GM18505 (cell line): Measurements from ENCODE around the gene DCAF12.
A peak's percentile ranks its signal among the peaks of the same experiment; 100 is the strongest.

ENCODE experiments used
- ATAC-seq: cut with Tn5 transposase; IDR thresholded peaks from one replicate; pipeline ENCODE4 v1.9.1; 2021; ENCODE audit not compliant: unreplicated experiment
- POLR2A ChIP-seq: IDR thresholded peaks from 4 replicates; pipeline ENCODE4 v1.6.1; 2011; ENCODE audit warnings: borderline replicate concordance; ENCODE audit not compliant: insufficient read depth, insufficient read length; ENCODE audit errors: extremely low read depth

Gene DCAF12

GRCh38 chr9:34097865-34098264, 28.6 kb downstream of the DCAF12 start:
- ATAC-seq, result peak; percentile 77
- no peak for TF ChIP-seq POLR2A

GRCh38 chr9:34096751-34097150, 29.7 kb downstream of the DCAF12 start:
- TF ChIP-seq POLR2A, result no peak
- no peak for ATAC-seq

GRCh38 chr9:34093578-34093977, 32.9 kb downstream of the DCAF12 start:
- ATAC-seq, result no peak
- TF ChIP-seq POLR2A, result no peak

GRCh38 chr9:34089311-34089710, 37.2 kb downstream of the DCAF12 start:
- no peak for ATAC-seq
- TF ChIP-seq POLR2A, result no peak

GRCh38 chr9:34087370-34087769, 39.1 kb downstream of the DCAF12 start:
- TF ChIP-seq POLR2A, result no peak
- no peak for ATAC-seq

GRCh38 chr9:34086864-34087263, 39.6 kb downstream of the DCAF12 start:
- no peak for ATAC-seq
- TF ChIP-seq POLR2A, result no peak

- TF ChIP-seq POLR2A, result no peak
- ATAC-seq, result no peak
Measured at GRCh38 chr9:34085581-34086500, 40.7 kb downstream of the DCAF12 start.

GRCh38 chr9:34084562-34084961, 41.9 kb downstream of the DCAF12 start:
- no peak for ATAC-seq
- no peak for TF ChIP-seq POLR2A

GRCh38 chr9:34079181-34079580, 47.3 kb downstream of the DCAF12 start:
- TF ChIP-seq POLR2A, result no peak
- ATAC-seq, result no peak

- ATAC-seq, result no peak
- no peak for TF ChIP-seq POLR2A
Measured at GRCh38 chr9:34072868-34073590, 53.5 kb downstream of the DCAF12 start.

- no peak for ATAC-seq
- no peak for TF ChIP-seq POLR2A
Measured at GRCh38 chr9:34072410-34072809, 54.1 kb downstream of the DCAF12 start.

- ATAC-seq, result no peak
- no peak for TF ChIP-seq POLR2A
Measured at GRCh38 chr9:34070606-34071324, 55.7 kb downstream of the DCAF12 start.

- no peak for ATAC-seq
- no peak for TF ChIP-seq POLR2A
Measured at GRCh38 chr9:34069831-34070230, 56.7 kb downstream of the DCAF12 start.
